ENCODE results near the gene DDTL. TPM values are rescaled to one million over a fixed set of nuclear protein-coding genes. Genes with fewer than 3 reads are reported as not detected.
"Not testable (repeated sequence)": the region's sequence is repeated elsewhere in the genome, so short reads cannot be mapped to it uniquely, and the experiment has no call there.

Gene DDTL
- total RNA-seq (2012; rRNA removed) = 0.51 TPM in 1 of 2 replicates, not detected in the other

DNA sequence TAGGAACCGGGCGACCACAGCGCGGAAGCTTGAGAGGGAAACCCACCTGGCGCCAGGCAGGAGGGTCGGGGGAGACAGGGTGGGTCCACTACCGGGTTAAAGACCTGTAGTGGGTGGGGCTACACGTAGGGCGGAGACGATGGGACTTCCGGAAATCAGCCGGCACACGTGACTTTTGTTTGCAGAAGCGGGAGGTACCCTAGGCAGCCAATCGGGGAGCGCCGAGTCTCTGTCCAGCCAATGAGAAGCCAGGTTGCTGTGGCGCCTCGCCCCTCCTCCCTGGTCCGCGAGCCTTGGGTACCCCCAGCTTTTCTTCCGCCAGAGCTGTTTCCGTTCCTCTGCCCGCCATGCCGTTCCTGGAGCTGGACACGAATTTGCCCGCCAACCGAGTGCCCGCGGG lies at the start of gene DDTL:
Gene DDTL (plus strand): TSS at position 321 of the 400 bp plus-strand sequence. CDS start 27 bp downstream, at position 348.
- H3K27me3 ChIP-seq (ENCODE audit: control insufficient read depth, insufficient read depth, low read length); H3K4me2 ChIP-seq (ENCODE audit: low read length); H3K4me1 ChIP-seq (ENCODE audit: control insufficient read depth, insufficient read depth, low read length); H3K9me3 ChIP-seq (replicated peaks; ENCODE audit: low read length); H3K4me3 ChIP-seq (ENCODE audit: low read length); H3K9ac ChIP-seq (ENCODE audit: low read depth, low read length): not testable (repeated sequence)
- H3K36me3 ChIP-seq (ENCODE audit: insufficient read depth, low read length) = peaks cover 20% of the 10 kb centered on the region

GRCh38 chr22:23920267-23920611 lies 46.4 kb upstream of the DDTL start:
- H3K4me1 ChIP-seq (ENCODE audit: control insufficient read depth, insufficient read depth, low read length) = peaks cover 12% of the 10 kb centered on the region
- not testable (repeated sequence) for H3K4me3 ChIP-seq (ENCODE audit: low read length); H3K9me3 ChIP-seq (replicated peaks; ENCODE audit: low read length); H3K4me2 ChIP-seq (ENCODE audit: low read length); H3K27me3 ChIP-seq (ENCODE audit: control insufficient read depth, insufficient read depth, low read length); H3K36me3 ChIP-seq (ENCODE audit: insufficient read depth, low read length); H3K9ac ChIP-seq (ENCODE audit: low read depth, low read length)

- H3K27me3 ChIP-seq (ENCODE audit: control insufficient read depth, insufficient read depth, low read length); H3K9me3 ChIP-seq (replicated peaks; ENCODE audit: low read length); H3K4me2 ChIP-seq (ENCODE audit: low read length); H3K9ac ChIP-seq (ENCODE audit: low read depth, low read length); H3K36me3 ChIP-seq (ENCODE audit: insufficient read depth, low read length); H3K4me3 ChIP-seq (ENCODE audit: low read length): not testable (repeated sequence)
- peaks cover 12% of the 10 kb centered on the region for H3K4me1 ChIP-seq (ENCODE audit: control insufficient read depth, insufficient read depth, low read length)
These were observed 45.0 kb upstream of the DDTL start for GRCh38 chr22:23921586-23922201.

DNA sequence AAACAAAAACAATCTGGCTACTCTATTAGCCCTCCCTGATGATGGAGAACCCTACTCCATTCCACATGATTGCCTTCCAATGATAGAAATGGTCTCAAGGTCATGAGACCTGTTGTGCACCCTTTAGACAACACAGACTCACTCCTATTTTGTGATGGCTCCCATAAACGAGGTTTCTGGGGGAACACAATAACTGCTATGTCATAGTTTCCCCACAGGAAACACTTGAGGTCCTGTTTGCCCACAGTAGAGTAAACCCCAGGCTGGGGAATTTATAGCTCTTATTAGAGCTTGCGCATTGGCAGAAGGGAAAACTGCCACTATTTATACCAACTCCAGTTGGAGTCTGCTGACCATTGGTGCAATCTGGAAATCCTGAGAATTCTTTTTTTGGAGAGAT lies 43.8 kb upstream of the DDTL start:
- H3K36me3 ChIP-seq (ENCODE audit: insufficient read depth, low read length) = no peaks in the 10 kb centered on the region
- H3K4me3 ChIP-seq (ENCODE audit: low read length) = no peak overlapping the region
- no peak overlapping the region for H3K9ac ChIP-seq (ENCODE audit: low read depth, low read length)
- H3K27me3 ChIP-seq (ENCODE audit: control insufficient read depth, insufficient read depth, low read length) = no peaks in the 10 kb centered on the region
- peaks cover 12% of the 10 kb centered on the region for H3K4me1 ChIP-seq (ENCODE audit: control insufficient read depth, insufficient read depth, low read length)
- peaks cover 4% of the 10 kb centered on the region for H3K9me3 ChIP-seq (replicated peaks; ENCODE audit: low read length)
- H3K4me2 ChIP-seq (ENCODE audit: low read length) = no peak overlapping the region

GRCh38 chr22:23925020-23925606 lies 41.6 kb upstream of the DDTL start:
- Histone ChIP-seq H3K9ac (ENCODE audit: low read depth, low read length) (no peak overlapping the region), H3K36me3 (ENCODE audit: insufficient read depth, low read length) (no peaks in the 10 kb centered on the region), H3K27me3 (ENCODE audit: control insufficient read depth, insufficient read depth, low read length) (no peaks in the 10 kb centered on the region), H3K9me3 (replicated peaks; ENCODE audit: low read length) (peaks cover 4% of the 10 kb centered on the region), H3K4me3 (ENCODE audit: low read length) (no peak overlapping the region), H3K4me1 (ENCODE audit: control insufficient read depth, insufficient read depth, low read length) (peaks cover 7% of the 10 kb centered on the region), H3K4me2 (ENCODE audit: low read length) (no peak overlapping the region)

DNA sequence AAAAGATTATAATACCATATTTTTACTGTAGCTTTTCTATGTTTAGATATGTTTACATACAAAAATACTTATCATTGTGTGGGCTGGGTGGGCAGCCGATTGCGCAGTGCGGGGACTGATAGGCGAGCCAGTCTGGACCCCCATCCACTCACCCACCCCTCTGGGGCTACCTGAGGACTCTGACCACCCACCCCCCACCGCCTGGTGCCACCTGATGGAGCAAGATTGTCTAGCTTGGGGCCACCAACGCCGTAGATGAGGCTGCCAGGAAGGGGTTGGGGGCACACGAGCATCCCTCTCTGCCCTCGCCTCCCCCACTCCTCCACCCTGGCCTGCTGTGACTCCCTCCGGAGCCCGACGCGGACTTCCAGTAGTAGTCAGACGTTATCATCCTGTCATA lies 40.1 kb upstream of the DDTL start:
- no peak overlapping the region for H3K4me3 ChIP-seq (ENCODE audit: low read length)
- peaks cover 4% of the 10 kb centered on the region for H3K4me1 ChIP-seq (ENCODE audit: control insufficient read depth, insufficient read depth, low read length)
- no peak overlapping the region for H3K9ac ChIP-seq (ENCODE audit: low read depth, low read length)
- no peaks in the 10 kb centered on the region for H3K27me3 ChIP-seq (ENCODE audit: control insufficient read depth, insufficient read depth, low read length)
- no peak overlapping the region for H3K4me2 ChIP-seq (ENCODE audit: low read length)
- H3K36me3 ChIP-seq (ENCODE audit: insufficient read depth, low read length) = peaks cover 3% of the 10 kb centered on the region
- peaks cover 4% of the 10 kb centered on the region for H3K9me3 ChIP-seq (replicated peaks; ENCODE audit: low read length)

DNA sequence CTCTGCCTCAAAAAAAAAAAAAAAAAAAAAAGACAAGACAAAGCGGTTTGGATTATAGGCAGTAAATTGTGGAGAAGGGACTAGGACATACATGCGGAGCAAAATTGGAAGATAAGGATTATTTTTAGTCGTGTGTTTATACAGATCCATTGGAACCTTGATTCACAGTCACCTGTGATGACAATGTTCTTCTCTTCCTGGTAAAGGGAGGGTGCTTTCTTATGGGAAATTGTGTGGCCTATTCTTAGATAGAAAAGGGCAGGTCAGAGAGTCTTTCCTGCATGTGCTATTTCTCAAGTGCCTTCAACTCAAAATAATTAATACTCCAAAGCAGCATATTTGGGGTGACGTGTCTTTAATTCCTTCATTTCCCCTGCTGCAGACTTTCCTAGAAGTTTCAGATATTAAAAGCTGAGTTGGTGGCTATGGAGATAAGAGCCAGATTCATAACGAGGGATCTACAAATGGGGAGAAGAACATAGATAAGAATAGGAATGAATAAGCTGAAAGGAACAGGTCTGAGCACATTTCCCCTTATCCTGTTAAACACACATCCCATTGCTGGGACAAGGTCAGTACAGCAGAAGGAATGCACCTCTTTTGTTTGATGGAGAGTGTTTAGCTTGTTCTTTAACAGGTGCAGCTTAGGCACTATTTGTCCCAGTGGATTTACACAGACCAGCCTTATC lies 28.2 kb upstream of the DDTL start:
- no peak overlapping the region for H3K4me2 ChIP-seq (ENCODE audit: low read length)
- H3K9ac ChIP-seq (ENCODE audit: low read depth, low read length) = no peak overlapping the region
- no peaks in the 10 kb centered on the region for H3K36me3 ChIP-seq (ENCODE audit: insufficient read depth, low read length)
- no peaks in the 10 kb centered on the region for H3K27me3 ChIP-seq (ENCODE audit: control insufficient read depth, insufficient read depth, low read length)
- no peaks in the 10 kb centered on the region for H3K4me1 ChIP-seq (ENCODE audit: control insufficient read depth, insufficient read depth, low read length)
- H3K4me3 ChIP-seq (ENCODE audit: low read length) = no peak overlapping the region
- H3K9me3 ChIP-seq (replicated peaks; ENCODE audit: low read length) = no peaks in the 10 kb centered on the region

GRCh38 chr22:23939017-23939357 lies 27.7 kb upstream of the DDTL start:
- H3K4me3 ChIP-seq (ENCODE audit: low read length) = no peak overlapping the region
- no peaks in the 10 kb centered on the region for H3K9me3 ChIP-seq (replicated peaks; ENCODE audit: low read length)
- no peak overlapping the region for H3K9ac ChIP-seq (ENCODE audit: low read depth, low read length)
- no peak overlapping the region for H3K4me2 ChIP-seq (ENCODE audit: low read length)
- H3K4me1 ChIP-seq (ENCODE audit: control insufficient read depth, insufficient read depth, low read length) = no peaks in the 10 kb centered on the region
- no peaks in the 10 kb centered on the region for H3K27me3 ChIP-seq (ENCODE audit: control insufficient read depth, insufficient read depth, low read length)
- no peaks in the 10 kb centered on the region for H3K36me3 ChIP-seq (ENCODE audit: insufficient read depth, low read length)

GRCh38 chr22:23940166-23940565 lies 26.5 kb upstream of the DDTL start:
- H3K4me2 ChIP-seq (ENCODE audit: low read length); H3K9ac ChIP-seq (ENCODE audit: low read depth, low read length); H3K9me3 ChIP-seq (replicated peaks; ENCODE audit: low read length); H3K36me3 ChIP-seq (ENCODE audit: insufficient read depth, low read length); H3K4me3 ChIP-seq (ENCODE audit: low read length); H3K4me1 ChIP-seq (ENCODE audit: control insufficient read depth, insufficient read depth, low read length); H3K27me3 ChIP-seq (ENCODE audit: control insufficient read depth, insufficient read depth, low read length): not testable (repeated sequence)

DNA sequence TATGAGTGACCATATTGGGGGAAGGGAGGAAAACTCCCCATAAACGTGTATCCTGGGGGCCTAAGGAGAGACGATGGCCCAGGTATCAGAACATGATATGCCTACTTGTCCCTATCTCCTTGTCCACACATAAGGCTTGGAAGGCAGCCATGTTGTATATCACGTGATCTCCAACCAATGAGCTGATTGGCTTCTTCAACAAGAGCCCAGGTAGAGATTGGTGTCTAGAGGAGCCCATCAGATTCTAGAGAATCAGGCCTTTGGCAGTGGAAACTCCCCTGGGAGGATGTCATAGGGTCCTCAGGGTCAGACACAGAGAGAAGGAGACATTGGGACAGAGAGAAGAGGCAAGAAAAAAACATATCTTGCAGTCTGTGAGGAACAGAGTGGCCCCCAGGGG lies 19.3 kb upstream of the DDTL start:
- not testable (repeated sequence) for H3K4me2 ChIP-seq (ENCODE audit: low read length)

DNA sequence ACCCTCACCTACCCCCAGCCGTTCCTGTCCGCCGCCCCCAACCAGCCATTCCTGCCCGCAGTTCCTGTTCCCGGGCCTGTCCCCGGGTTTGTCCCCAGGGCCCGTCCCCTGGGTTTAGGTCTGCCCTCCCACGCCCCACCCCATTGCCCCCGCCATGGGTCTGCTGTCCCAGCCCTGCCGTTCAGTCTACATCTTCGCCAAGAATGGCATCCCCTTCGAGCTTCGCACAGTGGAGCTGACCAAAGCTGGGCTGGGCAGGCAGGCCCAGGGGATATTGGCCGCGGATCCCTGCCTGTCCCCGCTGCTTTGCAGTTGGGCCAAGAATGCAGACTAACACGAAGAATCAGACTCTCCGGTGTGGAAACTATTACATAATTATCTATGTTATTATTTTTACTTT lies 16.9 kb upstream of the DDTL start:
- not testable (repeated sequence) for H3K36me3 ChIP-seq (ENCODE audit: insufficient read depth, low read length); H3K4me2 ChIP-seq (ENCODE audit: low read length); H3K4me1 ChIP-seq (ENCODE audit: control insufficient read depth, insufficient read depth, low read length); H3K4me3 ChIP-seq (ENCODE audit: low read length); H3K9ac ChIP-seq (ENCODE audit: low read depth, low read length); H3K9me3 ChIP-seq (replicated peaks; ENCODE audit: low read length); H3K27me3 ChIP-seq (ENCODE audit: control insufficient read depth, insufficient read depth, low read length)

More for the DNA sequence above, 19.3 kb upstream of the DDTL start:
- not testable (repeated sequence) for H3K4me3 ChIP-seq (ENCODE audit: low read length); H3K36me3 ChIP-seq (ENCODE audit: insufficient read depth, low read length); H3K4me1 ChIP-seq (ENCODE audit: control insufficient read depth, insufficient read depth, low read length); H3K9me3 ChIP-seq (replicated peaks; ENCODE audit: low read length); H3K9ac ChIP-seq (ENCODE audit: low read depth, low read length); H3K27me3 ChIP-seq (ENCODE audit: control insufficient read depth, insufficient read depth, low read length)

DNA sequence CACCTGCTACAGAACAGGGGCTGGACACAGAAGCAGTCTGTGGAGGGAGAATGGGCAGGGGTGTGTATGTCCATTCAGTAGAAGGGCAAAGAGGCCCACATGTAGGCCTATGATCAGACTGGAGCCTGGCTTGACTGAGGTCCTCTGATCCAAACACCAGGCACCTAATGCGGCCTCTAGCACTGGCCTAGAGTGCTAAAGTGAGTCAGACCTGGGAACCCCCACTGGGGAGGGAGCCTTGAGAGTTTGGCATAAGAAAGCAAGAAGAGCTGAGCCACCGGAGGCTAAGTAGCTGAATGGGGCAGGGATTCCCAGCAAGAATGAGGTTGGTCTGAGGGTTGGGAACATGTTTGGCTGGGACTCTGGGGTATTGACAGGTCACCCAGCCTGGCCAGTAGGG lies 15.3 kb upstream of the DDTL start:
- not testable (repeated sequence) for H3K36me3 ChIP-seq (ENCODE audit: insufficient read depth, low read length); H3K9ac ChIP-seq (ENCODE audit: low read depth, low read length); H3K27me3 ChIP-seq (ENCODE audit: control insufficient read depth, insufficient read depth, low read length); H3K4me1 ChIP-seq (ENCODE audit: control insufficient read depth, insufficient read depth, low read length); H3K4me3 ChIP-seq (ENCODE audit: low read length); H3K9me3 ChIP-seq (replicated peaks; ENCODE audit: low read length); H3K4me2 ChIP-seq (ENCODE audit: low read length)

All from skeletal muscle satellite cell (primary cell).